ENCODE results near the gene PADI3. TPM values are rescaled to one million over a fixed set of nuclear protein-coding genes. Genes with fewer than 3 reads are reported as not detected.

PADI3 gene
- total and polyA plus RNA-seq, 3 donors from 2014 or later = 0.63 to 1.2 (median 0.80) TPM

DNA sequence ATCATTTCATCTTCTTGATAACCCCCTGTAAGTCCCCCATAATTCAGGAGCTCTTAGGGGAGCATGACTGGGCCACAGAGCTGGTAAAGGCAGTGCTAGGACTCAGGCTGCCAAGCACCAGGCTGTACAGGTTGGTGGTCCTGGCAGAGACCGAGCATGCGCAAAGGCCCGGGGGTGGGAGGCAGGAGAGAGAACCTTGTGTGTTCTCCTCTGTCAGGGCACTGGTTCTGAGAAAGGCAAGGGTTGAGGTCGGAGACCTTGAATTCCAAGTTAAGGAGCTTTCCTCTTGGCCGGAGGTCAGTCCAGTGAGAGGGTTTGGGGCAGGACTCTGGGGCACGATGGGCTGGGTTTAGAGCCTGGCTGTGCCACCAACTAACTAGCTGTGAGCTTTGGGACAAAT, 23.2 kb downstream of the PADI3 start:
- no peak for DNase-seq
- H3K4me3 ChIP-seq = no peak overlapping the region
- no peak for TF ChIP-seq POLR2A (IDR thresholded peaks at IDR 0.05)
- TF ChIP-seq, protein P1, sequence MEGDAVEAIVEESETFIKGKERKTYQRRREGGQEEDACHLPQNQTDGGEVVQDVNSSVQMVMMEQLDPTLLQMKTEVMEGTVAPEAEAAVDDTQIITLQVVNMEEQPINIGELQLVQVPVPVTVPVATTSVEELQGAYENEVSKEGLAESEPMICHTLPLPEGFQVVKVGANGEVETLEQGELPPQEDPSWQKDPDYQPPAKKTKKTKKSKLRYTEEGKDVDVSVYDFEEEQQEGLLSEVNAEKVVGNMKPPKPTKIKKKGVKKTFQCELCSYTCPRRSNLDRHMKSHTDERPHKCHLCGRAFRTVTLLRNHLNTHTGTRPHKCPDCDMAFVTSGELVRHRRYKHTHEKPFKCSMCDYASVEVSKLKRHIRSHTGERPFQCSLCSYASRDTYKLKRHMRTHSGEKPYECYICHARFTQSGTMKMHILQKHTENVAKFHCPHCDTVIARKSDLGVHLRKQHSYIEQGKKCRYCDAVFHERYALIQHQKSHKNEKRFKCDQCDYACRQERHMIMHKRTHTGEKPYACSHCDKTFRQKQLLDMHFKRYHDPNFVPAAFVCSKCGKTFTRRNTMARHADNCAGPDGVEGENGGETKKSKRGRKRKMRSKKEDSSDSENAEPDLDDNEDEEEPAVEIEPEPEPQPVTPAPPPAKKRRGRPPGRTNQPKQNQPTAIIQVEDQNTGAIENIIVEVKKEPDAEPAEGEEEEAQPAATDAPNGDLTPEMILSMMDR (IDR thresholded peaks at IDR 0.05) = no peak
- intact Hi-C loops (cut with DNase I; ENCODE audit: low total_unique reads) = no loop called here
- H3K27me3 ChIP-seq = no peaks in the 10 kb centered on the region
- no peaks in the 10 kb centered on the region for H3K9me3 ChIP-seq
- no peaks in the 10 kb centered on the region for H3K4me1 ChIP-seq
- no peaks in the 10 kb centered on the region for H3K36me3 ChIP-seq (ENCODE audit: low read depth, missing control alignments)
- H3K27ac ChIP-seq = no peak overlapping the region
- 81 to 88% methylated on average over 6 of the region's 6 CpGs for WGBS, 2 donors

DNA sequence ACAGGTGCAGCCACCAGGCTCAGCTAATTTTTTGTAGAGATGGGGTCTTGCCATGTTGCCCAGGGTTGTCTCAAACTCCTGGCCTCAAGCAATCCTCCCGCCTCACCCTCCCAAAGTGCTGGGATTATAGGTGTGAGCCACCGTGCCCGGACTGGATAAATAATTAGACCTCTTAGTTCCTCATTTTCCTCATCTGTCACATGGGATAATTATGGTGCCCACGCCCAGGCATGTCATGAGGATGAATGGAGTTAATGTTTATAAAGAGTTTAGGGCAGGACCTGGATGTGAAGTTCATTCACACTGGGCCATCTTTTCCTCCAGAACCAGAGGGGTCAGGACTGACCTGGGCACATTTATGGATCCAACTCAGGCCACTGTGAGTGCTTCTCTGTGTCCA, 23.7 kb downstream of the PADI3 start:
- Histone ChIP-seq H3K4me3 (no peak overlapping the region), H3K4me1 (no peaks in the 10 kb centered on the region), H3K36me3 (ENCODE audit: low read depth, missing control alignments) (no peaks in the 10 kb centered on the region), H3K9me3 (no peaks in the 10 kb centered on the region), H3K27ac (no peak overlapping the region), H3K27me3 (no peaks in the 10 kb centered on the region)
- TF ChIP-seq, protein P1 (IDR thresholded peaks at IDR 0.05) = no peak
- no peak for TF ChIP-seq POLR2A (IDR thresholded peaks at IDR 0.05)
- DNase-seq = no peak
- intact Hi-C loops (cut with DNase I; ENCODE audit: low total_unique reads) = no loop called here
- WGBS, 2 donors = 76 to 85% methylated on average over 4 of the region's 4 CpGs

- Histone ChIP-seq H3K4me3 (no peak overlapping the region), H3K9me3 (no peaks in the 10 kb centered on the region), H3K36me3 (ENCODE audit: low read depth, missing control alignments) (no peaks in the 10 kb centered on the region), H3K4me1 (no peaks in the 10 kb centered on the region), H3K27ac (no peak overlapping the region), H3K27me3 (no peaks in the 10 kb centered on the region)
- intact Hi-C loops (cut with DNase I; ENCODE audit: low total_unique reads) = no loop called here
- WGBS, 2 donors = 89 to 94% methylated on average over 8 to 13 of the region's 13 CpGs
- DNase-seq = no peak
- no peak for TF ChIP-seq POLR2A (IDR thresholded peaks at IDR 0.05)
These were observed 24.2 kb downstream of the PADI3 start for GRCh38 chr1:17273096-17273495.

DNA sequence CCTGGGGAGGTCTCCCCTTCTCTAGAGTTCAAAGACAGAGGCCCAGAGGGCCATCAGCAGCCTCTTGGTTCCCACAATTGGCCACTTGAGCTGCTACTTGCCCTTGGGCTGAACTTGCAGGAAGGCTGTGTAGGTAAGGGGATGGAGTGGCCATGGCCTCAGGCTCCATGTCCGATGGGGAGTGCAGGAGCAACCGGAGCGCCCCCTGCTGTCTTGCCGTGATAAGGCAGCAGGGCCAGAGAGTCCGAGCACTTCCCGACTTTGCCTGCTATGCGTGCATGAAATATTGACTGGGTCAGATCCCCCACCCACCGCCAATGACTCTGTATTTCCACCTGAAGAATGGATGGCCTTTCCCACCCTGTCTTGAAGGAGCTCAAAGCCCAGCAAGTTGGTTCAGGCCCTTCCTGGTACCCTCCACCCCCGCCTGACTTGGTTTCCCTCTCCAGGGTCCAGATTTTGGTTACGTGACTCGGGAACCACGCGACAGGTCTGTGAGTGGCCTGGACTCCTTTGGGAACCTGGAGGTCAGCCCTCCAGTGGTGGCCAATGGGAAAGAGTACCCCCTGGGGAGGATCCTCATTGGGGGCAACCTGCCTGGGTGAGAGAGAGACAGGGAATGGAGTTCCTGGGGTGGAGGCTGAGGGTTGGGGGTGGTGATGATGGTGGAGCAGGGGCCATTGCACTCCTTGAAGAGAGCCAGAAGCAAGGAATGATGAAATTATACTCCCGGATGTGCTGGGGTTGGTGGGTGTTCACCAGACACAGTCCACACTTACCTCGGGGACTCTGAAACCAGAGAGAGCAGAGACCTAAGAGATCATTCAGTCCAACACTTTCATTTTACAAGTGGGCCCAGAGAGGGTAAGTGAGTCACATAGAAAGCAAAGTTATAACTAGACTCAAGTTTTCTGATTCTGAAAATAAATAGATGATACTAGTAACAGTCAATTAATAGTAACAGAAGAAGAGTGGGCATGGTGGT, 25.6 kb downstream of the PADI3 start:
- Histone ChIP-seq H3K4me1 (no peaks in the 10 kb centered on the region), H3K9me3 (no peaks in the 10 kb centered on the region), H3K4me3 (no peak overlapping the region), H3K27ac (no peak overlapping the region), H3K27me3 (no peaks in the 10 kb centered on the region), H3K36me3 (ENCODE audit: low read depth, missing control alignments) (no peaks in the 10 kb centered on the region)
- intact Hi-C loops (cut with DNase I; ENCODE audit: low total_unique reads) = no loop called here
- 78 to 95% methylated on average over 7 to 15 of the region's 15 CpGs for WGBS, 2 donors
- TF ChIP-seq, protein P1 (IDR thresholded peaks at IDR 0.05) = peak in 2 of 3 experiments; percentile 21 to 54
- no peak for TF ChIP-seq POLR2A (IDR thresholded peaks at IDR 0.05)
- peak; percentile 70 for DNase-seq

- TF ChIP-seq, protein P1 (IDR thresholded peaks at IDR 0.05) = no peak
- TF ChIP-seq POLR2A (IDR thresholded peaks at IDR 0.05) = no peak
- intact Hi-C loops (cut with DNase I; ENCODE audit: low total_unique reads) = no loop called here
- Histone ChIP-seq H3K4me3 (no peak overlapping the region), H3K27ac (no peak overlapping the region), H3K9me3 (no peaks in the 10 kb centered on the region), H3K4me1 (no peaks in the 10 kb centered on the region), H3K27me3 (no peaks in the 10 kb centered on the region), H3K36me3 (ENCODE audit: low read depth, missing control alignments) (no peaks in the 10 kb centered on the region)
- no peak for DNase-seq
- WGBS, 2 donors = 82 to 92% methylated on average over 2 to 11 of the region's 11 CpGs
These were observed 27.7 kb downstream of the PADI3 start for GRCh38 chr1:17276568-17276967.
